GM12873 (cell line): ENCODE results near the gene SCARB1.

ENCODE experiments used
- CTCF ChIP-seq: IDR thresholded peaks from 2 replicates; pipeline ENCODE4 v1.5.1; 2012; ENCODE audit warnings: low read depth, mild to moderate bottlenecking, moderate library complexity, low read length, control low read depth; ENCODE audit not compliant: insufficient read depth; ENCODE audit errors: missing control alignments

SCARB1 gene

GRCh38 chr12:124786061-124786964 is 77.4 kb downstream of the SCARB1 start:
- TF ChIP-seq CTCF, result no peak

GRCh38 chr12:124784871-124785572 is 78.6 kb downstream of the SCARB1 start:
- no peak for TF ChIP-seq CTCF

GRCh38 chr12:124783087-124783486 is 80.6 kb downstream of the SCARB1 start:
- no peak for TF ChIP-seq CTCF

- no peak for TF ChIP-seq CTCF
Observed at GRCh38 chr12:124782132-124782531, 81.5 kb downstream of the SCARB1 start.

- TF ChIP-seq CTCF, result no peak
Observed at GRCh38 chr12:124780752-124781685, 82.6 kb downstream of the SCARB1 start.

- TF ChIP-seq CTCF, result no peak
Observed at GRCh38 chr12:124780336-124780735, 83.3 kb downstream of the SCARB1 start.
